ENCODE data around the gene MALL. TPM values are rescaled to one million over a fixed set of nuclear protein-coding genes. Genes with fewer than 3 reads are reported as not detected.
A peak's percentile ranks its signal among the peaks of the same experiment; 100 is the strongest.
"Not testable (repeated sequence)": the region's sequence is repeated elsewhere in the genome, so short reads cannot be mapped to it uniquely, and the experiment has no call there.

The MALL gene
- total and polyA plus RNA-seq, 12 donors: 6.8 to 43.6 (median 11.4) TPM

DNA sequence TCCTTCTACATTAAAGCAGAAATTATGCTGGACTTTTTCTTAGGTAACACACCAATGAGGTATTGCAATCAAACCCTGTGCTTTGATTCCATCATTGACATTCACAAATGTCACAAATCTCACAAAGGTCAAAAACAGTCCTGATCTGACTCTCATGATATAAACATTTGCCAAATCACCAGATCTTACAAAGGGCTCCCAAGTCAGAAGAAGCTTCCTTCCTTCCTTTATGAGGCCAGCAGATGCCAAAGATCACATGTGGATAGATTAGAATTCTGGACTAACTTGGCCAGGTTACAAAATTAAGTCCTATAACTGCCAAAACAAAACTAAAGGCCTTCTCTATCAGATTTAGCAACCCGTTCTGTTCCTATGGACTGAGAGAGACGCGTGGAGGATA, 53.3 kb downstream of the MALL start:
- H3K36me3 ChIP-seq; H3K9me3 ChIP-seq; H3K4me1 ChIP-seq; DNase-seq; H3K27ac ChIP-seq; H3K27me3 ChIP-seq; H3K4me3 ChIP-seq; intact Hi-C loops (cut with DNase I): not testable (repeated sequence)
- WGBS, 2 donors: no CpG with 5 or more reads among the region's 3 CpGs
- peak in 3 of 8 donors; percentile 8 to 79 (median 44) for ATAC-seq

DNA sequence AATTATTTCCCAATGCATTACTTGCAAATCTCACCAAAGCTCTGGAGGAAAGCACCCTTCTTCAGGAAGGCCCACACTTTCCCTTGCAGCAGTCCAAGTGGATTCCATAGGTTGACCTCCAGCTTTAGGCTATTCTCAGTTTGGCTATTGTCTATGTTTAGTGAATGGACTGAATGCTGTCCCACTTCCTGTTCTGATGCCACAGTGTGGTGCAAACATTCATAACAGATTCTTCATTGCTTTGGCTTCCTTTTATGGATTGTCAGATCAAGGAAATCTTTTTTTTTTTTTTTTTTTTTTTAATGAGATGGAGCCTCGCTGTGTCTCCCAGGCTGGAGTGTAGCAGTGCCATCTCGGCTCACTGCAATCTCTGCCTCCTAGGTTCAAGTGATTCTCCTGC, 55.1 kb downstream of the MALL start:
- WGBS, 2 donors: 100% methylated on average over 1 of the region's 2 CpGs; no CpG with 5 or more reads in 1 of the 2 donors
- H3K27me3 ChIP-seq; intact Hi-C loops (cut with DNase I); H3K4me3 ChIP-seq; H3K9me3 ChIP-seq; ATAC-seq; H3K36me3 ChIP-seq; H3K27ac ChIP-seq; DNase-seq; H3K4me1 ChIP-seq: not testable (repeated sequence)

DNA sequence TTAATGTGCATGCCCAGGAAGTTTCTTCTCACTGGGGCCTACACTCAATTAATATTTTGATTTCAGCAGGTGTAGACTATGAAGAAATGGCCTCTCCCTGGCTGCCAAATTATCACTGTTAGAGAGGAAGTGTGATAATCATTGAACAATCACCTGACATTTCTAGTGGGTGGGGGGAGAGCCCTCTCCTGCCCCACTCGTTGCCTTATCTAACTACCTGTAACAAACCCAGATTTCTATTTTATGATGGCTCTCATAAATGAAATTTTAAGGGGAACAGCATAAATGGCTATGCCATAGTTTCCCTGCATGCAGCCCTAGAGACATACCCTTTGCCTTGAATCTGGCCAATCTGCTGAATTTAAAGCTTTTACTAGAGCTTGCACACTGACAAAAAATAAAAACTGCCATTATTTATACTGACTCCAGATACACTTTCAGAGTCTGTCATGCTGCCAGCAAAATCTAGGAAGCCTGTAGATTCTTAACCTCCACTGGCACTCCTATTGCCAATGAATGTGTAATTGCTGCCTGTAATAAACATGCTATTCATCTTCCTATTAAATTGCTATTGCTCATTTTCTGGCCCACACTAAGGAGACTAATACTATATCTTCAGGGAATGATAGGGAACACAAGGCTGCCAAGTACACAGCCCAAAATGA, 55.8 kb downstream of the MALL start:
- ATAC-seq: peak in 1 of 8 donors; percentile 16
- H3K4me3 ChIP-seq; DNase-seq; H3K27ac ChIP-seq; H3K36me3 ChIP-seq; H3K4me1 ChIP-seq; intact Hi-C loops (cut with DNase I); H3K9me3 ChIP-seq; H3K27me3 ChIP-seq: not testable (repeated sequence)
- WGBS, 2 donors: no CpG with 5 or more reads among the region's 1 CpG

DNA sequence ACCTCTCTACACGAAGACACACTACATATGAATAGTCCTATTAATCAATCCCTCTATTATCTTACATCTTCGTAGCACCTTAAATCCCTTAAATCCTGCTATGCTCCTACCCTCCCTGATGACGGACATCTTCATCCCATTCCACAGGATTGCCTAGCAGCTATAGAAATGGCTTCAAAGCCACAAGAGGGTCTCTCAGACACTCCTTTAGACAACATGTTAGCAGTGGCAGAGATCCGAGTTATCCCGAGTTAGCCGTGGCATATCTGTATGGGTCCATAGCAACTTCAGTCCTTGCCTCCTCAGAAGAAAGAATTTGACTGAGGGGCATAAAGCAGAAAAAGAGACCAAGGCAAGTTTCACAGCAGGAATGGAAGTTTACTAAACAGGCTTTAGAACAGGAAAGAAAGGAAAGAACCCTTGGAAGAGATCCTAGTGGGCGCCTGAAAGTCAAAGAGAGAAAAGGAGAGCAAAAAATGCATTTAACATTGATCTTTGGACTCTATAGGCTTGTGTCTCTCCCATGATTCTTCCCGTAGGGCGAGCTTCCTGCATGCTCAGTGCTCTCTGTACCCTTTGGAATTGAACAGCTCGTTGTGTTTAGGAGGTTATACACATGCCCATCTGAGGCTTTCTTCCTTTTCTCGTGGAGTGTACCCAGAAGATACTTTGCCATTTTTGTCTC, 56.5 kb downstream of the MALL start:
- DNase-seq; intact Hi-C loops (cut with DNase I); H3K4me1 ChIP-seq; ATAC-seq; H3K27me3 ChIP-seq; H3K4me3 ChIP-seq; H3K36me3 ChIP-seq; H3K9me3 ChIP-seq; H3K27ac ChIP-seq: not testable (repeated sequence)
- no CpG with 5 or more reads among the region's 11 CpGs for WGBS, 2 donors

DNA sequence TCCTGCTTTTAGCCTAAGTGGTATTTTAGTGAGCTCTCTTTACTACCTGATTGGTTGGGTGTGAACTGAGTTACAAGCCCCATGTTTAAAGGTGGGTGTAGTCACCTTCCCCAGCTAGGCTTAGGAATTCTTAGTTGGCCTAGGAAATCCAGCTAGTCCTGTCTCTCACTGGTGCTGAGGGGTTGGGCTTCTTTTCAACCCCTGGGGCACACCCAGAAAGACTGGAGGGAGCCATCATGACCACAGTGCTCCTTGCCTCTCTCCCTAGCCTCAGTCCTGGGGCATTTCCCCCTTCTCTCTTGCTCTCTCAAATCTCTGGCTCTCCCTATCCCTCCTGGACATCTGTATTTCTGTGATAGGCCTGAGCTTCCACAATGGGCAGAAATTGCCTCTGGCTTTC, 57.6 kb downstream of the MALL start:
- intact Hi-C loops (cut with DNase I); H3K9me3 ChIP-seq; H3K36me3 ChIP-seq; DNase-seq; H3K4me3 ChIP-seq; H3K27ac ChIP-seq; ATAC-seq; H3K27me3 ChIP-seq; H3K4me1 ChIP-seq: not testable (repeated sequence)

DNA sequence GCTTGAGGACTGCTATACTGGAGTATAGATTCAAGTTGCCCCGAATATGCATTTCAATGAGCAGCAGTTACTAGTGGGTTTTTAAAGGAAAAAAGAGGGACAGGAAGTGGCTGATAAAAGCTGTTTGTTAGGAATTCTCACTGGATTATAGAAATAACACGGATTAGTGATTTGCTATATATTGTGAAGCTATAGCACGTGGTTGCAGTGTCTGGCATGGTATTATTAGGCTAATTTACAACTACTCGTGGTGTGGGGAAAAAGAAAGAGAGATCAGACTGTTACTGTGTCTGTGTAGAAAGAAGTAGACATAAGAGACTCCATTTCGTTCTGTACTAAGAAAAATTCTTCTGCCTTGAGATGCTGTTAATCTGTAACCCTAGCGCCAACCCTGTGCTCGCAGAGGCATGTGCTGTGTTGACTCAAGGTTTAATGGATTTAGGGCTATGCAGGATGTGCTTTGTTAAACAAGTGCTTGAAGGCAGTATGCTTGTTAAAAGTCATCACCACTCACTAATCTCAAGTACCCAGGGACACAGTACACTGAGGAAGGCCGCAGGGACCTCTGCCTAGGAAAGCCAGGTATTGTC, 59.7 kb downstream of the MALL start:
- WGBS, 2 donors: no CpG with 5 or more reads among the region's 8 CpGs
- DNase-seq; H3K27me3 ChIP-seq; H3K27ac ChIP-seq; H3K9me3 ChIP-seq; ATAC-seq; intact Hi-C loops (cut with DNase I); H3K4me1 ChIP-seq; H3K4me3 ChIP-seq; H3K36me3 ChIP-seq: not testable (repeated sequence)

DNA sequence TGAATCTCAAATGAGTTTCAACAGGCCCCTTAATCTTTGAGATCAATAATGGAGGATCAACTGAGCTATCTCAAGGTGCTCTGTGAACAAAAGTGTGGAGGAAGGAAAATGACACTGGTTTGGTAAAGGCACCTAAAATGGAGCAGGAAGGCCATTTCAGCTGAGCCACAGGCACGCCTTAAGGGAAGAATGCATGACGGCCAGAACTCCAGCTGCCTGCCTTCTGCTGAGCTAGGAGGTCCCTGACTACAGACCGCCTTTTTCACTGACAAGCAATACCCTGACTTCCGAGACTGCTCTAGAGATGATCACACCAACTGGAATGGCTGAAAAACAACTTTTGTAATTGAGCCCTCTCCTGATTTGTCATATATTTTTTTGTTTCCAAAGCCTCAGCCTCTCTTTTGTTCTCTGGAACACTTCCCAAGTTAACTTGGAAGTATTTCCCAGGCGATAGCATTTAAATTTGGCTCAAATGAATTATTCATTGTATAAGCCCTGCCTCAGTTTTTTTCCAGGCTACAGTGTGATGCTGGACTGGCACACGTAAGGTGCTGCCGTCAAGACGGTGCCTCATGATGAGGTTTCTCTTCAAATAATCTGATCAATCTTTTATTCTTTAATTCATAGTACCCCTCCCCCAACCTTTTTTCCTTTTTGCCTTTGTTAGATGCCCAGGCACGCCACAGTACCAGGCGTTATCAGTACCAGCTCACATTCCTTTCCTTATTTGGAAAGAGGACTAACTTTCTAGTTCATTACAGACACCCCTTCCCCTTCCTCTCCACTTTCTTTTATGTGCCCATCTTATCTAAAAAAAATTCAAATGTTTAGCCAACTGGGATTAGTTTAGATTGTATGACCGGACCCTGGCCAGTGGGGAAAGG, 60.9 kb downstream of the MALL start:
- peak overlapping the region in 4 of 10 donors; percentile 40 to 71 (median 60) for H3K27ac ChIP-seq
- H3K36me3 ChIP-seq; H3K9me3 ChIP-seq; H3K4me1 ChIP-seq; H3K4me3 ChIP-seq; H3K27me3 ChIP-seq; intact Hi-C loops (cut with DNase I): not testable (repeated sequence)
- DNase-seq: peak; percentile 18 to 33
- WGBS, 2 donors: 7 to 16% methylated on average over 3 of the region's 11 CpGs
- ATAC-seq: peak; percentile 80 to 95 (median 88)

DNA sequence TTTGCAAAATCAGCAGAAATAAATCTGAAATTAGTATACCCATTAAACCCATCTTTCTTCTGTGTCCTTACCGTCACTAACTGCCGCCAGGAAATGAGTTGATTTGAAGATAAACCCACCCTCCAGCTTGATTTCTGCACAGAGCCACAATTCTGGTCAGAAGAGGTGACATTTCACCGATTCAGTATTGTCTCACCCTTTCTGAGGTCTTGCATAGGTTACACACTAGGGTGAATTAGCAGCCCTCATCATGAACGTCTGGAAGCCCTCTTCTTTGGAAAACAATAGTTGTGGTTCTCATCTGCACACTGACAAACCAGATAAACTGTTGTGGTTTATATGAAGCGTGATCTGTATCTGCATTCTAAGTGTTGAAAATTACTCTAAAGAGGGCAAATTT, 61.9 kb downstream of the MALL start:
- H3K9me3 ChIP-seq; ATAC-seq; H3K4me1 ChIP-seq; H3K36me3 ChIP-seq; H3K4me3 ChIP-seq; H3K27ac ChIP-seq; intact Hi-C loops (cut with DNase I); DNase-seq; H3K27me3 ChIP-seq: not testable (repeated sequence)
- WGBS, 2 donors: no CpG with 5 or more reads among the region's 5 CpGs

DNA sequence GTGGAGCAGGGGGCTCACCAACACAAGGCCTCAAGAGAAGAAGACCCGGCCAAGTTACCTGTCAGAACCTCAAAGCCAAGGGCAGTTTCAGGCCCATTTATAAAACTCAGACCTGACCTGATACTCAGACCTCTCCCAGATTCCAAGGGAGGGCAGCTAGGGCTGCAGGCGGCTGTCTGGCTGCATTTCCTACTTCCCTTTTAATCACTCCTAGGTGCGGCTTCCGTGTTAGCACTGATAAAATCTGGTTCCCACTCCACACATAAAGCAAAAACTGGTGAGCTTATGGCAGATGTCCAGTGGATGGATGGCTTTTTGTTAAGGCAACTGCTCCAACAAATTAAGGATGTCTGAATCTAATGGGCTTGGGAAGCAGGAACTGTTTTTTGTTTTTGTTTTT, 63.5 kb downstream of the MALL start:
- intact Hi-C loops (cut with DNase I); H3K27me3 ChIP-seq; H3K36me3 ChIP-seq; H3K4me3 ChIP-seq; H3K27ac ChIP-seq; H3K4me1 ChIP-seq; DNase-seq; H3K9me3 ChIP-seq: not testable (repeated sequence)
- peak; percentile 28 to 80 (median 70) for ATAC-seq
- WGBS, 2 donors: no CpG with 5 or more reads among the region's 4 CpGs

DNA sequence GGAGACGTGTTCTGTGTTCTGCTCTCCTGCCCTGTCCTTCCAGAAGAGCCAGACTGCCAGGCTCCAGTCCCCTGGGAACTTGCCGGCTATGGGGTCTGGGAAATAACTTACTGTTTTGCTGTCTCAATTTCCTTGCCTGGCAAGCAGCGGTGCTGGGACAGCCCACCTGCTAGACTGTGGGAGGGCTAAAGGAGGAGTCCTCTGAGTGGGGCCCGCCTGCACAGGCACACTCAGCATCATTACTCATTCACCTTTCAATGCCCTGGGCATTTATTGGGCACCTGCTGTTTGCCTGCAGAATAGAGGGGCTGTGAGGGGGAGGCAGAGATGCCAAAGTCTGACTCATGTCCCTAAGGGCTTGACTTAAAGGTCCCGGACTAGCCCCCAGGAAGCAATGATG, 65.4 kb downstream of the MALL start:
- H3K27me3 ChIP-seq; H3K27ac ChIP-seq; intact Hi-C loops (cut with DNase I); ATAC-seq; H3K9me3 ChIP-seq; H3K4me3 ChIP-seq; H3K4me1 ChIP-seq; H3K36me3 ChIP-seq; DNase-seq: not testable (repeated sequence)
- no CpG with 5 or more reads among the region's 5 CpGs for WGBS, 2 donors

DNA sequence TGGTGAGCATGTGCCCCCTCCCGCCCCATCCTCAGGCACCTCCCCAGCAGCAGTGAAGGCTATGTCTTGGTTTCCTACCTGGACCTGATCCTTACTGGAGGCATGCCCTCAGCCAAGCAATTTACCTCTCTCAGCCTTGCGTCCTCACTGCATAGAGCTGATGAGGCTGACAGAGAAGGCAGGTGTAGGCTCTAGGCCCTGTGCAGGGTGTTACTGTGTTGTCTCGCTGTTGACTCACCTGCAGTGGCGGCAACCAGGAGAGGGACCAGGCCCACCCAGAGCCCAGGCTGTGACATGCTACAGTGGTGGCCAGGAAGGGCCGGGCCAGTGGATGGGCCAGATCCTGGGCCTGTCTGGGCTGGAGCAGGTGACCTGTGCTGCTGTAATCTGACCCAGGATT, 65.9 kb downstream of the MALL start:
- H3K9me3 ChIP-seq; H3K4me3 ChIP-seq; H3K27me3 ChIP-seq; DNase-seq; H3K36me3 ChIP-seq; intact Hi-C loops (cut with DNase I); H3K4me1 ChIP-seq; H3K27ac ChIP-seq; ATAC-seq: not testable (repeated sequence)
- WGBS, 2 donors: 67% methylated on average over 3 of the region's 5 CpGs
